Mesothelial cell of epicardium (in vitro differentiated cells): ENCODE data around the gene PCSK2. TPM values are rescaled to one million over a fixed set of nuclear protein-coding genes. Genes with fewer than 3 reads are reported as not detected.
A peak's percentile ranks its signal among the peaks of the same experiment; 100 is the strongest.

Experiments
- DNase-seq, 2 experiments: peaks; one replicate each; pipeline ENCODE4 v3.0.0; 2021; ENCODE audit warnings: low spot score in 2 of 2; ENCODE audit not compliant: unreplicated experiment in 2 of 2
- H3K27ac Mint-ChIP-seq: 2 replicates; pipeline ENCODE4 v1.8.0; 2021; ENCODE audit warnings: mixed read lengths
- H3K27me3 Mint-ChIP-seq: 2 replicates; pipeline ENCODE4 v1.8.0; 2021; ENCODE audit warnings: low read depth, mixed read lengths
- H3K36me3 Mint-ChIP-seq: 2 replicates; pipeline ENCODE4 v1.8.0; 2021; ENCODE audit warnings: mixed read lengths
- H3K4me1 Mint-ChIP-seq: 2 replicates; pipeline ENCODE4 v1.8.0; 2021; ENCODE audit warnings: mixed read lengths
- H3K4me3 Mint-ChIP-seq: 2 replicates; pipeline ENCODE4 v1.8.0; 2021; ENCODE audit warnings: mild to moderate bottlenecking, moderate library complexity, mixed read lengths
- H3K9me3 Mint-ChIP-seq: 2 replicates; pipeline ENCODE4 v1.8.0; 2021; ENCODE audit warnings: mixed read lengths
- total RNA-seq: library from RNA; stranded (reverse); gene quantifications from 3 replicates; pipeline ENCODE4 v1.2.1, GENCODE V29; 2021
- TF ChIP-seq, protein P1 (sequence below): fragments of 200-600 bp; sonication (generic); IDR thresholded peaks from one replicate; pipeline ENCODE4 v1.5.0; 2021; ENCODE audit warnings: antibody characterized with exemption; ENCODE audit not compliant: unreplicated experiment

The PCSK2 gene
- total RNA-seq, 1 donor from 2014 or later = 0.38 TPM

DNA sequence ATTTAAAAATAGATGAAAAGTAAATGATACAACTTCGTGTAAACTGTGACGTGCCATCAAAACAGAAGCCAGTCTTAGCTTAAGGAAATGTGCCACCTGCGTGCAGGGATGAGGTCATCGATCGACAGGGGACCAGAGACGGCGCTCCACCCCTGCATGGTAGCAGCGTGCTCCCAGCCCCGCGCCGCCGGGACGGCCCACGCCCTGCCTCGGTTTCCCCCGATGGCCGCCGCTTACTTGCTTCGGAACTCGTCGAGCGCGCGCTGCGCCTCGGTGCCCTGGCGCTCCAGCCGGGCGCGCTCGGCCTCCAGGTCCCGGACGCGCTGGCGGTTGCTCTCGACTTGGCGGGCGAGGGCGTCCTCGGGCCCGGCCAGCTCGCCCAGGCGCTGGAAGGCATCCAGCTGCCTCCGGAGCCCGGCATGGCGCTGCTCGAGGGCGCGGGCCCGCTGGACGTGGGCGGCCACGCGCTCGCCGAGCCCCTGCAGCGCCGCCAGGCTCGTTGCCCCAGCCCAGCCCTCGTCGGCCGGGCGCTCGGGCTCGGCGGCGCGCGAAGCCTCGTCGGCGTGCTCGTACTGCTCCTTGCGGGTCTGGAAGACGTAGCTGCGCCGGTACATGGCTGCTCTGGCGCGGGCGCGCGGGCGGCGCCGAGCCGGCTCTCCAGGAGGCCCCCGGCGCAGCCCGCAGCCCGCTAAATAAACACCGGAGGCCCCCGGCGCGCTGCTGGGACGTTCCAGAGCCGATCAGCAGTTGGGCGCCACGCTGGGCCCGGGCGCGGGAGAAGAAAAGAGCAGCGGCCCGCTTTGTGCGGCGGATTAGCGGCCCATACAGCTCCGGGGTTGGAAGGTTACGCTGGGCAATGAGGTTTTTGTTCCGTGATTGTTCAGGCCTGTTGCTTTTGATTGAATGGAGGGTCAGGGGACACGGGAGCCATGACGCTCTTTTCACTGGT is 304.1 kb downstream of the PCSK2 start, which contains the start of gene BFSP1:
BFSP1 (minus strand) TSS at position 664 of the 949 bp plus-strand sequence; CDS start at position 614, 50 bp downstream.
- Mint-ChIP-seq H3K4me1 (peaks cover 17% of the 10 kb centered on the region), H3K36me3 (no peaks in the 10 kb centered on the region), H3K9me3 (no peaks in the 10 kb centered on the region), H3K4me3 (peak within 1 kb of the TSS; percentile 81), H3K27me3 (no peaks in the 10 kb centered on the region), H3K27ac (peak within 1 kb of the TSS; percentile 96)
- TF ChIP-seq, protein P1, sequence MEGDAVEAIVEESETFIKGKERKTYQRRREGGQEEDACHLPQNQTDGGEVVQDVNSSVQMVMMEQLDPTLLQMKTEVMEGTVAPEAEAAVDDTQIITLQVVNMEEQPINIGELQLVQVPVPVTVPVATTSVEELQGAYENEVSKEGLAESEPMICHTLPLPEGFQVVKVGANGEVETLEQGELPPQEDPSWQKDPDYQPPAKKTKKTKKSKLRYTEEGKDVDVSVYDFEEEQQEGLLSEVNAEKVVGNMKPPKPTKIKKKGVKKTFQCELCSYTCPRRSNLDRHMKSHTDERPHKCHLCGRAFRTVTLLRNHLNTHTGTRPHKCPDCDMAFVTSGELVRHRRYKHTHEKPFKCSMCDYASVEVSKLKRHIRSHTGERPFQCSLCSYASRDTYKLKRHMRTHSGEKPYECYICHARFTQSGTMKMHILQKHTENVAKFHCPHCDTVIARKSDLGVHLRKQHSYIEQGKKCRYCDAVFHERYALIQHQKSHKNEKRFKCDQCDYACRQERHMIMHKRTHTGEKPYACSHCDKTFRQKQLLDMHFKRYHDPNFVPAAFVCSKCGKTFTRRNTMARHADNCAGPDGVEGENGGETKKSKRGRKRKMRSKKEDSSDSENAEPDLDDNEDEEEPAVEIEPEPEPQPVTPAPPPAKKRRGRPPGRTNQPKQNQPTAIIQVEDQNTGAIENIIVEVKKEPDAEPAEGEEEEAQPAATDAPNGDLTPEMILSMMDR = no peak
- peak; percentile 47 to 70 for DNase-seq

GRCh38 chr20:17531665-17532025 is 304.8 kb downstream of the PCSK2 start:
- H3K27ac Mint-ChIP-seq = peak overlapping the region; percentile 96

GRCh38 chr20:17533396-17533795 is 306.6 kb downstream of the PCSK2 start:
- Mint-ChIP-seq H3K36me3 (no peaks in the 10 kb centered on the region), H3K27ac (no peak overlapping the region), H3K4me1 (peaks cover 25% of the 10 kb centered on the region), H3K9me3 (no peaks in the 10 kb centered on the region), H3K4me3 (no peak overlapping the region), H3K27me3 (no peaks in the 10 kb centered on the region)
- TF ChIP-seq, protein P1 = no peak
- DNase-seq = peak in 1 of 2 experiments; percentile 38

More at GRCh38 chr20:17531665-17532025, 304.8 kb downstream of the PCSK2 start:
- Mint-ChIP-seq H3K36me3 (no peaks in the 10 kb centered on the region), H3K9me3 (no peaks in the 10 kb centered on the region), H3K4me1 (peaks cover 17% of the 10 kb centered on the region), H3K4me3 (peak overlapping the region; percentile 81), H3K27me3 (no peaks in the 10 kb centered on the region)
- no peak for DNase-seq
- TF ChIP-seq, protein P1 = no peak

DNA sequence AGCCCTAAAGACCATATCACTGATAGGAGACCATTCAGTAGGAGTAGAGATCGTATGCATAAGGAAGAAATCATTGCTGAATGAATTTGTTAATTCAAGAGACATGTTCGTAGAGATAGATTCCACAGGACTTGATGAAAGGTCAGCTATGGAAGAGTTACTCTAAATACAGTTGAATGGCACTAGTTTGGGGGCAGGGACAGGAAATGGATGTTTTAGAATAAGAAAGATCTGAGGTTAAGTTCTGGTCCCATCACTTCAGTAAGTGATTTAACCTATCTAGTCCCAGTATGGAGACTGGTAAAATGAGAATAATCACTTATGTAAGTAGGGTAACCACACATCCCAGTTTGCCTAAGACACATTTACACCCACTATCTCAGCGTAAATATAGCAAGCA is 307.2 kb downstream of the PCSK2 start:
- no peak for DNase-seq
- no peak overlapping the region for H3K27ac Mint-ChIP-seq
- TF ChIP-seq, protein P1 = no peak
- H3K4me3 Mint-ChIP-seq = no peak overlapping the region
- H3K27me3 Mint-ChIP-seq = no peaks in the 10 kb centered on the region
- H3K4me1 Mint-ChIP-seq = peaks cover 29% of the 10 kb centered on the region
- H3K36me3 Mint-ChIP-seq = no peaks in the 10 kb centered on the region
- H3K9me3 Mint-ChIP-seq = no peaks in the 10 kb centered on the region
